Activated T-cell treated with anti-CD3 and anti-CD28 coated beads, Interleukin-2, amount 50 U/mL, for 24 hours (primary cell): ENCODE results near the gene ADAMTSL3.

Source experiments
- DNase-seq: peaks from one replicate; pipeline ENCODE4 v3.0.0-alpha.2; 2020
- H3K27ac Mint-ChIP-seq: 2 replicates; pipeline ENCODE4 v1.8.0; 2020; ENCODE audit warnings: mild to moderate bottlenecking, mixed read lengths
- H3K27me3 Mint-ChIP-seq: 2 replicates; pipeline ENCODE4 v1.8.0; 2020; ENCODE audit warnings: mixed read lengths
- H3K36me3 Mint-ChIP-seq: 2 replicates; pipeline ENCODE4 v1.8.0; 2020; ENCODE audit warnings: low read depth, mixed read lengths
- H3K4me1 Mint-ChIP-seq: 2 replicates; pipeline ENCODE4 v1.8.0; 2020; ENCODE audit warnings: low read depth, mixed read lengths
- H3K4me3 Mint-ChIP-seq: 2 replicates; pipeline ENCODE4 v1.8.0; 2020; ENCODE audit warnings: mild to moderate bottlenecking, moderate library complexity, mixed read lengths
- H3K9me3 Mint-ChIP-seq: 2 replicates; pipeline ENCODE4 v1.8.0; 2020; ENCODE audit warnings: mixed read lengths

ADAMTSL3 gene

DNA sequence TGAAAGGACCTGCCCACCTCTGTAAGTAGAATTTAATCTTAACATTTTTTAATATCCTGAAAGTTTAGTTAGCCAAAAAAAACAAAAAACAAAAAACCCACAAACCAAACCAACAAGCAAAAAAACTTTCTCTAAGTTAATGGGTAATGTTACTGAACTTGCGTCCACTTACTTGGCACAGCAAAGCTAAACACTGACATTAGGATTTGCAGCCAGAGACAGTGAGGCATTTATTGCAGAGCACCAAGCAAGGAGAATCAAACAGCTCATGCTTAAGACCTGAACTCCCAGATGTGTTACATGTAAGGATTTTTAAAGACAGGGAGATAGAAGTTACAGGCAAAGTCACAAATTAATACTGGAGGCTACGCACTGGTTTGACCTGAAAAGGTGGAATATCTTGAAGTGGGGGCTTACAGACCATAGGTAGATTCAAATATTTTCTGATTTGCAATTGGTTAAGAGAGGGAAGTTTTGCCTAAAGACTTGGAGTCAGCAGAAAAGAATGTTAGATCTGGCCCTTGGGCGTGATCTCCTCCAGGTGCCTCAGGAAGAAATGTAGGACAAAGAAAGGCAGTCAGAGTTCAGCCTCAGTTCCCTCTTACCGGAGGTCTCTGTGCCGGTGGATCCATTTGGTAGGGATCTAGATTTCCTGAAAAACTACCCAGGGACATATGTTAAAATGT, 205.0 kb downstream of the ADAMTSL3 start:
- Mint-ChIP-seq H3K27me3 (peaks cover 15% of the 10 kb centered on the region), H3K9me3 (no peaks in the 10 kb centered on the region), H3K27ac (no peak overlapping the region), H3K4me3 (no peak overlapping the region), H3K36me3 (no peaks in the 10 kb centered on the region), H3K4me1 (no peaks in the 10 kb centered on the region)
- no peak for DNase-seq

DNA sequence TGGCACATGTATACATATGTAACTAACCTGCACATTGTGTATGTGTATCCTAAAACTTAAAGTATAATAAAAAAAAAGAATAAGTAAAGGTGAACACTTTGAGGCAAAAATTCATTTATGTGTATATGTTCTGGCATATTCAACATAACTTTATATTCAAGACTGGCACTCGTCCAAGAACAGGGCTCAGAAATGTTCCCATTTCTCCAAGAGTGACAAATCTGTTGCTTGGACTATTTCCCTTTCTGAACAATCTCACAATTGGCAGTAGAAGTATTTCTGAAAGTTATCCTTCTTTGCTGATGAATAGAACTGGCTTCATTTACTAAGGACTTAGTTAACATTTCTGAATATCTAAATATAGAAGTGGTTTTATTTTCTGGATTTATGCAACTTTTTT, 212.8 kb downstream of the ADAMTSL3 start:
- no peaks in the 10 kb centered on the region for H3K9me3 Mint-ChIP-seq
- H3K27me3 Mint-ChIP-seq = peaks cover 3% of the 10 kb centered on the region
- no peaks in the 10 kb centered on the region for H3K4me1 Mint-ChIP-seq
- no peak overlapping the region for H3K27ac Mint-ChIP-seq
- H3K4me3 Mint-ChIP-seq = no peak overlapping the region
- no peak for DNase-seq
- H3K36me3 Mint-ChIP-seq = no peaks in the 10 kb centered on the region

DNA sequence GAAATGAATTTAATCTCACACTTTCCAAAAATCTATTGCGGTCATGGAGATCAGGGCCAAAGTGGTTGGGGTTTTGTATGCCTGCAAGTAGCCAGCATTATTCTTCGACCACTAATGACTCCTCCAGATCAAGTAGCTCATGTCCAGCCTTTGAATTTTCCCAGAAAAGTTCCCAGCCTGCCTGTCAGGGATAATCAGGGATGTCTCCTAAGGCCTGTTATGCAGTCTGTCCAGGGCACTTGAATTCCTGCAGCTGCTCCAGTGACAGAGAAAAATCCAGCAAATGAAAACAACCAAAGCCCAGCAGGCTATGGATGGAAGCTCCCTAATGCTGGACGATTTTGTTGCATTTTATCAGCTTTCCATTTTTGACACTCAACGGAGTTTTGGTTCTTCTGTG, 215.4 kb downstream of the ADAMTSL3 start:
- H3K27ac Mint-ChIP-seq = no peak overlapping the region
- peaks cover 7% of the 10 kb centered on the region for H3K27me3 Mint-ChIP-seq
- H3K4me3 Mint-ChIP-seq = no peak overlapping the region
- no peaks in the 10 kb centered on the region for H3K36me3 Mint-ChIP-seq
- no peak for DNase-seq
- no peaks in the 10 kb centered on the region for H3K9me3 Mint-ChIP-seq
- no peaks in the 10 kb centered on the region for H3K4me1 Mint-ChIP-seq

DNA sequence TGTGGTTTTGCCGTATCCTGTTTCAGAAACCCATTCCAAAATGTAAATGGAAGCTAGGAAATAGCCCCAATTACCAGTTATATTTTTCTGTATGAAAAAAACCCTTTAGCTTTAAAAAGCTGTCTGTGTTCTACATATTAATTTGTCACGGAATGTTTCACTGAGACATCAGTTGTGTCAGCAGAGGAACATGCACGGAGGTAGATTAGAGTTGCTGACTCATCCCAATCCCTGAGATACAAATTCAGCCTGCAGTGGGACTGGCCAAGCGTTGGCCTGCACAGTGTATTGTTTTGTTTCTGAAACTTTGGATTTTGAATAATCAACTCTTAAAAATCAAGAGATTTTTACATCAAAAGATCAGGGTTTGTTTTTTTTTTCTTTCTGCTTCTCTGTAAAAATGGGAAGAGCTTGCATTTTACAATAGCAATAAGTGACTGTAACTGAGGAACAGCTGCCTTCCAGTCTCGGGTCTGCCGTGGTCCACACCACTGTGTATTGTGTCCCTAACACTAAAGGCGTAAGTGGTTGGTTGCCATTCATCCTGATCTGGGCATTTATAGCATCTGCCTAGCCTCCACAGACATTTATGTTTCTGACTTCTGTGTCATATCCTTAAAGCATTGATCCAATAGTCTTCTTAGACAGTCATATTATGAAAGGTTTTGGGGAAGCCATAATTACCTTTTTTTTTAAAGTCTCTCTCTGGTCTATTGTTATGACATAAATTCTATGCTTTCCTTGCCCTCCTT, 218.1 kb downstream of the ADAMTSL3 start:
- no peaks in the 10 kb centered on the region for H3K4me1 Mint-ChIP-seq
- peaks cover 13% of the 10 kb centered on the region for H3K27me3 Mint-ChIP-seq
- no peak overlapping the region for H3K4me3 Mint-ChIP-seq
- no peaks in the 10 kb centered on the region for H3K9me3 Mint-ChIP-seq
- H3K27ac Mint-ChIP-seq = no peak overlapping the region
- no peaks in the 10 kb centered on the region for H3K36me3 Mint-ChIP-seq
- no peak for DNase-seq

DNA sequence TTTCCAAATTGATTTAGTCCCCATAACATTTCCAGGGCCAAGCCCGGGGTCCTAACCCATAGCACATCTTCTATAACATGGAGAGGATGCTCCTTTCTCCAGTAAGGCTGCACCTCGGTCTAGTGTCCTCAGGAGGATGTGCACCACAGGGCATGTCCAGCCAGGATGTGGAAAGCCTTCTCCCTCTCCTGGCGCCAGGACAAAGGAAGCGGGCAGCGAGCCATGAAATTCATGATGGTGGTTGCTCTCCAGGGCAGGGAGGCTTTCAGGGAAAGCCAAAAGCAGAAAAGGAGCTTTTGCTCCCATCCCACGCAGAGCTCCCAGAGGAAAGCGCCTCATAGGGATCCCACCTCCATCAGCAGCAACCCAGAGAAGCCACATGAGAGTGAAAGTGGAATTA, 220.0 kb downstream of the ADAMTSL3 start:
- Mint-ChIP-seq H3K36me3 (no peaks in the 10 kb centered on the region), H3K27ac (no peak overlapping the region), H3K4me3 (no peak overlapping the region)

DNA sequence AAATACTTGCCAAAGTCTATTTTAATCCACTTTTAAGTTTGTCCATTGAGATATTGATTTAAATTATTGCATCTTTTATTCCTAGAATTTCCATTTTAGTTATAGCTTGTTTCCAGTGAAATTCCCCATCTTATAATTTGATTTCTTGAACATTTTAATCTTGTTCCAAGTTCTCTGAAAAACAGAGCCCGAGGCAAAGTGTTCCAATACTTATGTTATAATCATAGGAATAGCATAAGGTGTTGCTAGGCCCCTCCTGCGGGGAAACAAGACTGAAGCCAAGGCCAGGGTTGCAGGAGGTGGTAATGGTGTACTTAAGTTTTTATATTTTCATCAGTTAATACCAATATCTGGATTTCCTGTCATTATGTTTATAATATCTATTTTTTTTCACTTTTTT, 226.6 kb downstream of the ADAMTSL3 start:
- DNase-seq = no peak
- no peaks in the 10 kb centered on the region for H3K9me3 Mint-ChIP-seq

More for the DNA sequence above, 220.0 kb downstream of the ADAMTSL3 start:
- peaks cover 13% of the 10 kb centered on the region for H3K27me3 Mint-ChIP-seq
- no peaks in the 10 kb centered on the region for H3K9me3 Mint-ChIP-seq
- no peaks in the 10 kb centered on the region for H3K4me1 Mint-ChIP-seq
- DNase-seq = no peak

DNA sequence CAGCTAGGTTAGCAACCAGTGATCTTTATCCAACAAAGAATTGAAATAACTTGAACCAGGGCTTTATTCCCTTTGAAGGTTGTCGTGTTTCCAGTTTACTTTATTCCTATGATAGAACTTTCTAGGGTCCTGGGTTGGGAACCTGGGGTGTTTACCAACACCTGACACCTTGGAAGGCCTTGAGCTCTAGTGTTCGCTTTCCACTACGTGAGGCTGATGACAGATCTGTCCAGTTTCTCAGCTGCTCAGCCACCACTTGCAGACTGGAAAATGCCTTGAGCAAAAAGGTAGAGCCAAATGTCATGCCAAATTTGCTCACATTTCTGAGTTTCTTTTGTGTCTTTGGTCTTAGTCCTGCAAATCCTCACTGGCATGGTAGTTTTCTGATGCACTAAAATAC, 227.2 kb downstream of the ADAMTSL3 start:
- Mint-ChIP-seq H3K27ac (no peak overlapping the region), H3K36me3 (no peaks in the 10 kb centered on the region), H3K9me3 (no peaks in the 10 kb centered on the region), H3K4me3 (no peak overlapping the region), H3K27me3 (peaks cover 6% of the 10 kb centered on the region), H3K4me1 (no peaks in the 10 kb centered on the region)
- no peak for DNase-seq

More for the DNA sequence above, 226.6 kb downstream of the ADAMTSL3 start:
- Mint-ChIP-seq H3K27me3 (peaks cover 6% of the 10 kb centered on the region), H3K4me1 (no peaks in the 10 kb centered on the region), H3K27ac (no peak overlapping the region), H3K4me3 (no peak overlapping the region), H3K36me3 (no peaks in the 10 kb centered on the region)

DNA sequence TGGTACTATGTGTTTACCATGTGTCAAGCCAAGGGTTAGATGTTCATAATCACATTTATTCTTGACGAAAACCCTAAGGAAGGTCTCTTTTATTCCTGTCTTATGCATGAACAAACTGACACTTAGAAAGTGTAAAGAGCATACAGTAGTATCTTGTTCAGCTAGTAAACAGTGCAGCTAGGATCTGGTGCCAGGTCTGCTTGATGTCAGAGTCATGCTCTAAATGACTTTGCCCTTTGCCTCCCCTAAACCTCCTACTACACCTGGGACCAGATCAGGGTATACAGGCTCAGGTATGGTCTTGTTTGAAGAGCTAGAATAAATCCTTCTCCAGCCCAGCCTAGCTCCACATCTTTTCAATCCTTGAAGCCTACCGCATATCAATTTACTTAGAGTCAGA, 232.4 kb downstream of the ADAMTSL3 start:
- H3K36me3 Mint-ChIP-seq = no peaks in the 10 kb centered on the region
- no peak for DNase-seq
- no peak overlapping the region for H3K27ac Mint-ChIP-seq
- no peaks in the 10 kb centered on the region for H3K4me1 Mint-ChIP-seq
- peaks cover 24% of the 10 kb centered on the region for H3K27me3 Mint-ChIP-seq
- no peaks in the 10 kb centered on the region for H3K9me3 Mint-ChIP-seq
- H3K4me3 Mint-ChIP-seq = no peak overlapping the region

DNA sequence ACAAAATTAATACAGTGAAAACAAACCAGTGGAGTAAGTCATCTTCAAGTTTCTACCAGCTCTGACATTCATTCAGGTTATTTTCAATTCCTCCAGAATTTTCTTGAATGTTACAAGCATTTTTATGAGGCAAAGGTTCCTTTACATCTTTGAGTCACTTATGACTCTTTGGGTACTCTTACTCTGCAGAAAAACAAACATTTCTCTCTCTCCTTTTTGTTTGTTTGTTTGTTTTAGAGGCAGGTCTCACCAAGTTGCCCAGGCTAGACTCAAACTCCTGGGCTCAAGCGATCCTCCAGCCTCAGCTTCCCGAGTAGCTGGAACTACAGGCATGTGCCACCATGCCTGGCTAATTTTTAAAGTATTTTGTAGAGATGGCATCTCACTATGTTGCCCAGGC, 233.5 kb downstream of the ADAMTSL3 start:
- no peaks in the 10 kb centered on the region for H3K9me3 Mint-ChIP-seq
- H3K4me3 Mint-ChIP-seq = no peak overlapping the region
- no peak overlapping the region for H3K27ac Mint-ChIP-seq
- peaks cover 29% of the 10 kb centered on the region for H3K27me3 Mint-ChIP-seq
- no peaks in the 10 kb centered on the region for H3K4me1 Mint-ChIP-seq
- H3K36me3 Mint-ChIP-seq = no peaks in the 10 kb centered on the region
- DNase-seq = no peak

DNA sequence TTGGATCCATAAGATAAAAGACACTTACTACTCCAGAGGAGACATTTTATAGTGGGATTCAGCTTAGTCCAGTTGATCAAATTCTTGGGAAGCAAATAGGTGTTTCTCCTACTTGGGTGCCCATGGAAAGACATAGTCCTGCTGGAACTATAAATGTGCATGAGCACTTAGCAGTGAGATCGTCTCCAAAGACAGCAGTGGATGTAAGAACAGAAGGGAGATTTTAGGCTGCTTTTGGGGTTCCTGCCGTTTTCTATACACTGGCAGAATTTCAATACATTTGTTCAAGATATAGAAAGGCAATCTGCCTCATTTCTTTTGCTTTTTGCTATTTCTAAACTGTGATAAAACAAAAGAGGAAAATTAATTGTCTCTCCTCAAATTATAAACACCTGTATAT, 234.0 kb downstream of the ADAMTSL3 start:
- no peaks in the 10 kb centered on the region for H3K4me1 Mint-ChIP-seq
- no peaks in the 10 kb centered on the region for H3K9me3 Mint-ChIP-seq
- H3K36me3 Mint-ChIP-seq = no peaks in the 10 kb centered on the region
- no peak overlapping the region for H3K4me3 Mint-ChIP-seq
- no peak for DNase-seq
- H3K27ac Mint-ChIP-seq = no peak overlapping the region
- H3K27me3 Mint-ChIP-seq = peaks cover 29% of the 10 kb centered on the region

DNA sequence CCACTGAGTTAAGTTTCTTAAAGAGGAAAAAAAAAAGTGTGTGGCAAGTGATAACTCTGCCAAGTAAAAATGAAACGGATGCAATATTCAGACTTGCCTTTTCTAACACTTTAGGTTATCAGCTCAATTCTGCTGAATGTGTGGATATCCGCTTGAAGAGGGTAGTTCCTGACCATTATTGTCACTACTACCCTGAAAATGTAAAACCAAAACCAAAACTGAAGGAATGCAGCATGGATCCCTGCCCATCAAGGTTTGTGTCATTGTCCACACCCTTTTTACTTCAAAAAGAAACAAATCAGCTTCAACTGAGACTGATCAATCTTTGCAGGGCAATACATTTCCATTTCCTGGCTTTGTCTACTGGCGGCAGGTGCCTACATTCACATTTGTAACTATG, 236.1 kb downstream of the ADAMTSL3 start:
- Mint-ChIP-seq H3K4me1 (no peaks in the 10 kb centered on the region), H3K27ac (no peak overlapping the region), H3K9me3 (no peaks in the 10 kb centered on the region), H3K27me3 (peaks cover 27% of the 10 kb centered on the region), H3K36me3 (no peaks in the 10 kb centered on the region), H3K4me3 (no peak overlapping the region)
- DNase-seq = no peak

DNA sequence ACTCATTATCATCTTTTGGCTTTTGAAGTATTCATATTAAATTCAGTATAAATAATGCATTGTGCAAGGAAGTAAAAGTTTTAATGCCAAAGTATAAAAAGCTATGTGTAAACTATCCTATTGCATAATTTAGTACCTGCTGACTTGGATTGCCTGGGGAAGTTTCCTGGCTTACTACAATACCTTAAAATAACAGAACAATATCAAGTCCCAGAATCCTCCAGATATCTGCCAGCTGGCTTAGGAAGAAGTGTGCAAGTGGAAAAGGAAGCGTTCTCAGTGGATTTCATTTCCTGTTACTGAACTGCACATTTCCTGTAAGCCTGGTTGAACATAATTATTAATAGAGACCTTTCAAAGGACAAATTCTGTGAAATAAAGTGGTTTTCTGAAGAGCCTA, 236.7 kb downstream of the ADAMTSL3 start:
- H3K4me1 Mint-ChIP-seq = no peaks in the 10 kb centered on the region
- no peak overlapping the region for H3K27ac Mint-ChIP-seq
- no peaks in the 10 kb centered on the region for H3K36me3 Mint-ChIP-seq
- H3K4me3 Mint-ChIP-seq = no peak overlapping the region
- H3K9me3 Mint-ChIP-seq = no peaks in the 10 kb centered on the region
- no peak for DNase-seq
- H3K27me3 Mint-ChIP-seq = peaks cover 26% of the 10 kb centered on the region

DNA sequence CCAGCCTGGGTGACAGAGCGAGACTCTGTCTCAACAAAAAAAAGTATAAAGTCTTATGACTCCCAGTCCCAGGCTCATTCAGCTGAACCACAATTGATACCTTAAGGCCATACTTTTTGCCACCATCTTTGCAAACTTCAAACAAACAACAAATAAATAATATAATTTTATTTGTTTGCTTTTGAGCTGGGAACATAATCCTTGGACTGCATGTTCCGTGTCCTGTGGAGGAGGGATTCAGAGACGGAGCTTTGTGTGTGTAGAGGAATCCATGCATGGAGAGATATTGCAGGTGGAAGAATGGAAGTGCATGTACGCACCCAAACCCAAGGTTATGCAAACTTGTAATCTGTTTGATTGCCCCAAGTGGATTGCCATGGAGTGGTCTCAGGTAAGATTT, 238.6 kb downstream of the ADAMTSL3 start:
- no peak for DNase-seq
- Mint-ChIP-seq H3K4me3 (no peak overlapping the region), H3K27me3 (peaks cover 20% of the 10 kb centered on the region), H3K9me3 (no peaks in the 10 kb centered on the region), H3K36me3 (no peaks in the 10 kb centered on the region), H3K4me1 (no peaks in the 10 kb centered on the region), H3K27ac (no peak overlapping the region)

DNA sequence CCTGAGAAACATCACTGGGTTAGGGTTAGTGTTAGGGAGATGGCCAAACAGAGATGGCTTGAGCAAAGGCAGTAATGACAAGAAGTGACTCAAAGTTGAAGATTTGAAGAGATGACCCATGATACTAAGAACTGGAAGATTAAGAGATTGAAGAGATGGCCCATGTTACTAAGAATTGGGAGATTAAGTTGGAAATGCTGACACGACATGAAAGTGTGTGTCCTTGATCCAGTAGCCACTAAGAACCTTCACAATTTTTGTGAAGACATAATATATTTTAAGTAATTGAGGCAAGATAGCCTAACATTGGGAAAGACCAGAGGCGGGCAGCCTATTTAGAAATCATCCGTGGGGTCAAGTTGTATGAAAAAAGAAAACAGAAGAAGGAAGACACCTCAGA, 239.4 kb downstream of the ADAMTSL3 start:
- H3K27me3 Mint-ChIP-seq = peaks cover 20% of the 10 kb centered on the region
- no peak overlapping the region for H3K4me3 Mint-ChIP-seq
- H3K4me1 Mint-ChIP-seq = no peaks in the 10 kb centered on the region
- H3K9me3 Mint-ChIP-seq = no peaks in the 10 kb centered on the region
- H3K36me3 Mint-ChIP-seq = no peaks in the 10 kb centered on the region
- no peak overlapping the region for H3K27ac Mint-ChIP-seq
- DNase-seq = no peak

DNA sequence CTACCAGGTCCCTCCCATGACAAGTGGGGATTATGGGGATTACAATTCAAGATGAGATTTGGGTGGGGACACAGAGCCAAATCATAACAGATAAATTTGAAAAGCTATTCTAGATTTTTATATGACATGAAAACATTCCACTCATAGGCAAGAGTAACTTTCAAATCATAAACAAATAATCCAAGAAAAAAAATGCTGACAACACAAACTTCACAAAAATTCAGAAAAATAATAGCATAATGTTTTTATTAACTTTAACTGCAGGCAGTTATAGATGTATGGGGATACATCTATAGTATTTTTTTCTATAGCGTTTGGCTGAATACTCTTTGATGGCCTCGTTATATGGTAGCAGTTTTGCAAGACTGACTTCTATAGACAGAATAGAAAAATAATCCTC, 243.1 kb downstream of the ADAMTSL3 start:
- Mint-ChIP-seq H3K9me3 (no peaks in the 10 kb centered on the region), H3K4me3 (no peak overlapping the region), H3K27me3 (peaks cover 3% of the 10 kb centered on the region), H3K27ac (no peak overlapping the region), H3K36me3 (no peaks in the 10 kb centered on the region), H3K4me1 (no peaks in the 10 kb centered on the region)
- DNase-seq = no peak
